Lung (tissue), 16 donors: Measurements from ENCODE around the gene AP3M1. TPM values are rescaled to one million over a fixed set of nuclear protein-coding genes. Genes with fewer than 3 reads are reported as not detected.
A peak's percentile ranks its signal among the peaks of the same experiment; 100 is the strongest.

Experiments used
- ATAC-seq: fragments of 200-7000 bp; cut with Tn5 transposase; one replicate; pipeline ENCODE4 v1.9.1; 2020; ENCODE audit warnings: moderate number of reproducible peaks; ENCODE audit not compliant: insufficient read depth, low FRiP score
- DNase-seq, 3 donors: peaks; one replicate each; pipeline ENCODE4 v3.0.0-alpha.2; 2013 to 2017
- H3K27ac ChIP-seq, 2 donors: one replicate each; pipeline ENCODE4 v1.5.1; 2013; ENCODE audit warnings: mild to moderate bottlenecking in 2 of 2, moderate library complexity in 2 of 2, control low read depth in 1 of 2, inconsistent platforms in 1 of 2, low read depth in 1 of 2, low read length in 1 of 2
- H3K27me3 ChIP-seq, 3 donors: one replicate each; pipeline ENCODE4 v1.5.1; 2013; ENCODE audit warnings: low read length in 2 of 3; ENCODE audit not compliant: control insufficient read depth in 3 of 3, insufficient read depth in 3 of 3
- H3K36me3 ChIP-seq, 4 donors: one replicate each; pipeline ENCODE4 v1.5.1; 2013; ENCODE audit warnings: low read length in 4 of 4, mild to moderate bottlenecking in 1 of 4, moderate library complexity in 1 of 4; ENCODE audit not compliant: control insufficient read depth in 4 of 4, insufficient read depth in 4 of 4
- H3K4me1 ChIP-seq, 5 donors: one replicate each; pipeline ENCODE4 v1.5.1; 2013; ENCODE audit warnings: low read length in 5 of 5, mild to moderate bottlenecking in 2 of 5, moderate library complexity in 1 of 5; ENCODE audit not compliant: control insufficient read depth in 5 of 5, insufficient read depth in 5 of 5
- H3K4me3 ChIP-seq: one replicate; pipeline ENCODE4 v1.5.1; 2013; ENCODE audit warnings: mild to moderate bottlenecking, control low read depth, moderate library complexity
- H3K9ac ChIP-seq, 2 donors: one replicate each; pipeline ENCODE4 v1.5.1; 2013; ENCODE audit warnings: low read length in 2 of 2, control low read depth in 1 of 2; ENCODE audit not compliant: insufficient read depth in 1 of 2
- H3K9me3 ChIP-seq, 4 donors: one replicate each; pipeline ENCODE4 v1.5.1; 2013; ENCODE audit warnings: low read length in 3 of 4, mild to moderate bottlenecking in 1 of 4, moderate library complexity in 1 of 4; ENCODE audit not compliant: control insufficient read depth in 4 of 4, insufficient read depth in 3 of 4
- CTCF ChIP-seq: IDR thresholded peaks from 2 replicates; pipeline ENCODE4 v1.5.1; 2012; ENCODE audit warnings: mild to moderate bottlenecking; ENCODE audit errors: control extremely low read depth, extremely low read depth
- WGBS, 2 donors: extraction: QIAGEN DNeasy Blood & Tissue Kit; methylation state at CpG; one replicate each; pipeline ENCODE4 v1.1.7; 2013; 5-methylcytosine and 5-hydroxymethylcytosine counted together
- long read RNA-seq, 5 donors: transcript quantifications; one replicate each; lab custom pipeline, GENCODE V29; 2026
- polyA plus RNA-seq, 2 donors: library from polyadenylated mRNA; stranded (reverse); fragments of 200-250 nt; gene quantifications; one replicate each; pipeline ENCODE4 v1.2.1, GENCODE V29; 2013
- total RNA-seq, 2 donors: library from RNA; depleted of rRNA in 1 of 2; stranded (reverse); fragments of >200 nt in 1 of 2; gene quantifications; one replicate each; pipeline ENCODE4 v1.2.1, GENCODE V29; 2014 to 2021
- donor health status: control.
- donor health status: control.
- donor health status: Bipolar disorder and iron deficiency.
- donor health status: healthy.
- donor health status: DM: yes; HTN: yes; CAD: no.

Gene AP3M1
- total RNA-seq = 10 to 100 TPM; 30.6 to 51.9 TPM
- polyA plus RNA-seq = 10 to 100 TPM in 1 of 2 donors, 1 to 10 TPM in 1; 9.0 to 19.3 TPM
- long read RNA-seq, donor 1, full-length matches to known transcripts = 12 of 12 reads
- long read RNA-seq, donor 1, partial matches to known transcripts = 0 of 12 reads
- long read RNA-seq, donor 1, other reads (novel, unspliced or antisense) = 0 of 12 reads
- long read RNA-seq, donor 2, full-length matches to known transcripts = 1 of 1 reads
- long read RNA-seq, donor 2, partial matches to known transcripts = 0 of 1 reads
- long read RNA-seq, donor 2, other reads (novel, unspliced or antisense) = 0 of 1 reads
- long read RNA-seq, donor 3, full-length matches to known transcripts = 9 of 9 reads
- long read RNA-seq, donor 3, partial matches to known transcripts = 0 of 9 reads
- long read RNA-seq, donor 3, other reads (novel, unspliced or antisense) = 0 of 9 reads
- long read RNA-seq, donor 4, full-length matches to known transcripts = 2 of 2 reads
- long read RNA-seq, donor 4, partial matches to known transcripts = 0 of 2 reads
- long read RNA-seq, donor 4, other reads (novel, unspliced or antisense) = 0 of 2 reads
- long read RNA-seq, donor 5, full-length matches to known transcripts = 12 of 12 reads
- long read RNA-seq, donor 5, partial matches to known transcripts = 0 of 12 reads
- long read RNA-seq, donor 5, other reads (novel, unspliced or antisense) = 0 of 12 reads

- Histone ChIP-seq H3K4me3 (peak within 1 kb of the TSS; percentile 85), H3K36me3 (no peaks in the 10 kb centered on the region), H3K27ac (peak within 1 kb of the TSS; percentile 87 to 88), H3K9ac (peak within 1 kb of the TSS; percentile 91 to 98), H3K27me3 (no peaks in the 10 kb centered on the region), H3K9me3 (no peaks in the 10 kb centered on the region), H3K4me1 (peaks cover 4 to 17% (median 8%) of the 10 kb centered on the region in 5 donors)
- TF ChIP-seq CTCF = no peak
- WGBS, 2 donors = 0% methylated on average over 32 of the region's 32 CpGs
- ATAC-seq (peak; percentile 47), DNase-seq (no peak)
These were observed at the start of gene AP3M1 for GRCh38 chr10:74150204-74150989. Gene AP3M1 (minus strand): TSS chr10:74150828. CDS start chr10:74138379, 12,449 bp downstream.

- H3K36me3 ChIP-seq = peaks cover 0 to 5% (median 0%) of the 10 kb centered on the region in 4 donors
- ATAC-seq (no peak), DNase-seq (no peak)
- H3K4me3 ChIP-seq = no peak overlapping the region
- TF ChIP-seq CTCF = no peak
- H3K27ac ChIP-seq = no peak overlapping the region
- no peak overlapping the region for H3K9ac ChIP-seq
- no peaks in the 10 kb centered on the region for H3K4me1 ChIP-seq
- H3K9me3 ChIP-seq = no peaks in the 10 kb centered on the region
- H3K27me3 ChIP-seq = no peaks in the 10 kb centered on the region
- WGBS, 2 donors = 97 to 98% methylated on average over 4 of the region's 4 CpGs
These were observed 48.7 kb upstream of the AP3M1 start for GRCh38 chr10:74199315-74199714.

GRCh38 chr10:74194999-74195398 is 44.4 kb upstream of the AP3M1 start:
- DNase-seq = no peak
- peaks cover 0 to 9% (median 2%) of the 10 kb centered on the region in 5 donors for H3K4me1 ChIP-seq
- no peak for TF ChIP-seq CTCF
- ATAC-seq = no peak
- H3K4me3 ChIP-seq = no peak overlapping the region
- H3K36me3 ChIP-seq = no peaks in the 10 kb centered on the region
- no peaks in the 10 kb centered on the region for H3K27me3 ChIP-seq
- no peak overlapping the region for H3K9ac ChIP-seq
- no peaks in the 10 kb centered on the region for H3K9me3 ChIP-seq
- 90 to 96% methylated on average over 3 of the region's 3 CpGs for WGBS, 2 donors
- no peak overlapping the region for H3K27ac ChIP-seq
